Muscle of back (tissue), 11 donors: ENCODE data around the gene TFRC. TPM values are rescaled to one million over a fixed set of nuclear protein-coding genes. Genes with fewer than 3 reads are reported as not detected.
A peak's percentile ranks its signal among the peaks of the same experiment; 100 is the strongest.
"Not testable (repeated sequence)": the region's sequence is repeated elsewhere in the genome, so short reads cannot be mapped to it uniquely, and the experiment has no call there.

Experiments
- DNase-seq, 3 donors: peaks; one replicate each; pipeline versions ENCODE4 v3.0.0 to v3.0.0-alpha.2; 2013
- polyA plus RNA-seq, 10 donors: library from polyadenylated mRNA; unstranded; fragments of 120-200 nt; gene quantifications; one replicate each; pipeline ENCODE4 v1.2.1, GENCODE V29; 2013; ENCODE audit not compliant: insufficient read length in 10 of 10

TFRC gene
- polyA plus RNA-seq, 10 donors = 27.5 to 76.7 (median 36.7) TPM

DNA sequence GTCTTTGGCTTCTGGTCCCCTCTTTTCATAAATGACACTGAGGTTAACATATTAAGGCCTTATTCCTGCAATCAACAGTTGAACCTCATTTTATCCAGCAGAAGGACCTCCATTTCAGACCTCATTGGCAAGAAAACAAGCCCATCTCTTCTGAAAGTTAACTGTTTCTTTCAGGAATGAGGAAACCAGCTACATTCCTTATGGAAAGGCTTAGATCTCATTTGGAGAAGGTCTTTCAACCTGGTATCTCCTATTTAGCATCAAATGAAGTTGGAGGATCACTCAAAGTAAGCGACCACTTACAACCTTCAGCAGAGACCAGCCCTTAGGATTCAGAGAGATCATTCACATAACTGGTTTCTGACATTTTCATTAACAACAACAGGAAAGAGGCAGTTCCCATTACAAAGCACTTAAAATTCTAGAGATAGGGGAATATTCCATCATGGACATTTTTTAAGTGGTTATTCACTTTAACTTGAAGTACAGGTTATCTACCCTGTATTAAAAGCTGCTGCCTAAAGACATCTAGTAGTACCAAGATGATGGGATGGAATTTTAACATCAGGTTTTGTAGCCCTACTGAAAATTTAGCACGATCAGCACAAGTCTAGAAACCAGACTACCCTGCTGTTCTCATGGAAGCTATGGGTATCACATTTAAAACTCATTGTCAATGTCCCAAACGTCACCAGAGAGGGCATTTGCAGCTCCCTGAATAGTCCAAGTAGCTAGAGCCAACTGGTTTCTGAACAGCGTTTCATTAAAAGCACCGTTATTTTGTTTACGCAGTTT lies 30.4 kb downstream of the TFRC start:
- no peak for DNase-seq

DNA sequence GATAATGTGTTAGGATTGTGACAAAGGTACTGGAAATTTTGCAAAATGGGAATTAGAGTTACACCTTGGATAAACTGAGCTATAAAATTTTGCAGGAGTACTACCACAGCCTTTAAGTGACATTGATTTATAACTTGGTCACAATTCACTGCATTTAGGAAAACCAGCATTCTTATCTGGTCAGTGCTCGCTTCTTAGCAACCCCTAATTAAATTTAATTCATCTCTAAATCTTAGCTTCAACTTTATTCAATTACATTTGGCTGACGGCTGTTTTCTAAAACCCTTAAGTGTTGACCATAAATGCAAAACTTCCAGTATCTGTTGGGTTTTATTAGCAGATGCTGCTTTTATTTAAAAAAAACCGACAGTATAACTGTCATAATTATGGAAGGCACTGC lies 31.3 kb downstream of the TFRC start:
- DNase-seq = no peak

DNA sequence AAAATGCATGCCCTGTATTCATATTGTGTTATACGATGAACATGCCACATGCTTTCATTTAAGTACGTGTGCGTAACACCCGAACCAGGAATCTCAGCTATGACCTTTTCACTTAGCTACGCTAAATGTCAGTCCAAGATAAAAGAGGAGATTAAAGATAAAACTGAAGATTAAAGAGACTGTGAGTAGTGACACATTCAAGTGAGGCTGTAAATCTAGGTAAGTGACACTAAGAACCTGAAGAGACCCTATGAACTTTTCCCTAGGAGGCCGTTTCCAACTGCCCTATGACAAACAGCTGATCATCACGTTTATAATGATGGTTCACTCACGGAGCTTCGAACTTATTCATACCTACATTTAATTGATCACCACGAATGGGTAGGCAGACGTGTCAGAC lies 32.2 kb downstream of the TFRC start:
- DNase-seq = no peak

GRCh38 chr3:196048922-196049598 lies 32.8 kb downstream of the TFRC start:
- DNase-seq = no peak

DNA sequence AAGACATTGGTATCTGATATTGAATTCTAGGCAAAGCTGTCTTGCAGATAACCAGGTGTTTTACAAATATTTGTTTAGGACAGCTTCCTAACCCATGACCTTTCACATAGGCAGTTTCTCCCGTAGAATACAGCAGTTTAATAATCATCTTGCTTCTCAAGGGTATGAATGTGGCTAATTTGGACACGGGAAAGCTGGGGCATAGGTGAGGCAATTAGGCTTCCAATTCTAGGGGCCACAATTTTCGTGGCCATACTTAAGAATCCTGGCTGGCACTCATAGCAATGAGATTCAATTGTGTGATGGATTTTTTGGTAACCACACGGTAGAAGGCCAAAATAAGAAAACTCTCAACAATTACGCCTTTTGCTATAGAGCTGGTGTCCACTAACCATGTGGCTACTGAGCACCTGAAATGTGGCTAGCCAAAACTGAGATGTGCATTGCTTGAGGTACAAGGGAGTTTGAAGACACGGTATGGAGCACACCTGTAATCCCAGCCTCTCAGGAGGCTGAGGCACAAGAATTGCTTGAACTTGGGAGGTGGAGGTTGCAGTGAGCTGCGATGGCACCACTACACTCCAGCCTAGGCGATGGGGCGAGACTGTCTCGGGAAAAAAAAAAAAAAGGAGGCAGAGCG lies 34.4 kb downstream of the TFRC start:
- DNase-seq = no peak

DNA sequence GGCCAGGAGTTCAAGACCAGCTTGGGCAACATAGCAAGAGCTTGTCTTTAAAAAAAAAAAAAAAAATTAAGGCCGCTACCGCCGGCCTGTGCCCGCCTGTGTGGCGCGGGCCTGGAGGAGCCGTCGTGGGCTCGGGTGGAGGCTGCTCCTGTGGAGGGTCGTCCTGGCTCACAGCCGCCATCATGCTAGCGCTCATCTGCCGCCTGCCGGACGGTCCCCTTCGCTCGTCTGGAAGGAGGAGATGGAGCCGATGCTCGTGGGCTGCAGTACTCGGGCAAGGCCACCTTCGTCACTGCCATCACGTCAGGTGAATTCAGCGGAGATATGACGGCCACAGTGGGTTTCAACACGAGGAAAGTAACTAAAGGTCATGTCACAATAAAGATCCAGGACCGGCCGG lies 37.4 kb downstream of the TFRC start:
- no peak for DNase-seq

DNA sequence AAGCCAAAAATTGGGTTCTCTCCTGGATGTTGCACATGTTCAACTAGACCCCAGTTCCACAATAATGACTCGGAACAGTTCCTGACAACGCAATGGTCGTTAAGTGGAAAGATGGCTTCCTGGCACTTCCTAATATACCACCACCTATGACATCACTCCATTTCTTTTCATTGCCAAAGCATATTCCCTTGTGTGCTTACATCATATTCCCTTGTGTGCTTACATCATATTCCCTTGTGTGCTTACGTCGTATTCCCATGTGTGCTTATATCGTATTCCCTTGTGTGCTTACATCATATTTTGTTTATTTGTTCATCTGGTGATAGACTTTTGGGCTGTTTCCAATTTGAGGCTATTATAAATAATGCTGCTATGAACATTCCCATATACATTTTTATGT lies 39.2 kb downstream of the TFRC start:
- no peak for DNase-seq

- no peak for DNase-seq
Measured at GRCh38 chr3:196039359-196039758, 42.5 kb downstream of the TFRC start.

GRCh38 chr3:196026059-196026458 lies 55.8 kb downstream of the TFRC start:
- not testable (repeated sequence) for DNase-seq

- DNase-seq = no peak
Measured at GRCh38 chr3:196024968-196025367, 56.9 kb downstream of the TFRC start.

GRCh38 chr3:196023947-196024346 lies 57.9 kb downstream of the TFRC start:
- no peak for DNase-seq

DNA sequence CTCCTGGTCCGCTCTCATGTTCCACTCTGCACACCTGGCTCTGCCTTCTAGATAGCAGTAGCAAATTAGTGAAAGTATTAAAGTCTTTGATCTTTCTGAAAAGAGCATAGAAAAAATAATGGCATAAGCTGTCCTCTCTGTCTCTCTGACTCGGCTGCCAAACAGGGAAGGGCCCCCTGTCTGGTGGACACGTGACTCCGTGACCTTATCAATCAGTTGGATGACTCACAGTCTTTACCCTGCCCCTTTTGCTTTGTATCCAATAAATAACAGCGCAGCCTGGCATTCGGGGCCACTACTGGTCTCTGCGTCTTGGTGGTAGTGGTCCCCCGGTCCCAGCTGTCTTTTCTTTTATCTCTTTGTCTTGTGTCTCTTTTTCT lies 59.4 kb downstream of the TFRC start:
- DNase-seq = not testable (repeated sequence)

- no peak for DNase-seq
Measured at GRCh38 chr3:196020373-196020772, 61.5 kb downstream of the TFRC start.

- DNase-seq = not testable (repeated sequence)
Measured at GRCh38 chr3:196019576-196019975, 62.3 kb downstream of the TFRC start.

GRCh38 chr3:196018159-196018558 lies 63.7 kb downstream of the TFRC start:
- DNase-seq = not testable (repeated sequence)

DNA sequence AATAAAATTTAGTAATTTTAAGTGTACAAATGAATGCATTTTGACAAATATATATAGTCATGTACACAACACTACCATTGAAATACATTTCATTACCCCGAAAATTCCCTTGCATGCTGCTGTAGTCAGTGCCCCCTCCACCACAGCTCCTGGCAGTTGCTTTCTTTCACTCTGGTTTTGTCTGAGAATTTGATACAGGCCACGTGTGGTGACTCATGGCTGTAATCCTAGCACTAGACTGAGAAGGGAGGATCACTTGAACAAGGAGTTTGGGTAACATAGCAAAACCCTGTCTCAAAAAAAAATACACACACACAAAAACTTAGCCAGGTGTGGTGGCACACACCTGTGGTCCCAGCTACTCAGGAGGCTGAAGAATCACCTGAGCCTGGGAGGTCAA lies 65.4 kb downstream of the TFRC start:
- peak in 2 of 3 donors; percentile 10 to 21 for DNase-seq

GRCh38 chr3:196016059-196016458 lies 65.8 kb downstream of the TFRC start:
- DNase-seq = no peak

GRCh38 chr3:196013587-196014487 lies 68.1 kb downstream of the TFRC start:
- no peak for DNase-seq

GRCh38 chr3:196012941-196013476 lies 68.9 kb downstream of the TFRC start:
- DNase-seq = no peak

GRCh38 chr3:196012481-196012880 lies 69.4 kb downstream of the TFRC start:
- no peak for DNase-seq

DNA sequence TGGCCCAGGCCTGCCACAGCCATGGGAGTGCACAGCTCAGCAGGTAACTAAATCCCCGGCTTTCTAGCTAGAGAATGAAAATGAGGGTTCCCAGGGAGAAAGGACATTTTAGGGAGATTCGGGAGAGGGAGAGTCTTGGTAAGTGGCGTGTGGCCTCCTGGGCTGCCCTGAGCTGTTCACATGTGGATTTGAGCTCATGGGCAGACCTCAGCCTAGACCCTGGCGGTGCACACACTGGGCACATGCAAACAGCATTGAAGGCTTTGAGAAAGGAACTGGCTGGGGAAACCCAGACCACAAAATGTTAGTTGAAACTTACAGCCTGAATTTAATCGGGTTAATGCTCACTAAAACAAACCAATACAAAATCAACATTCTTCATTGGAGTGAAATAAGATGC lies 72.4 kb downstream of the TFRC start:
- no peak for DNase-seq

DNA sequence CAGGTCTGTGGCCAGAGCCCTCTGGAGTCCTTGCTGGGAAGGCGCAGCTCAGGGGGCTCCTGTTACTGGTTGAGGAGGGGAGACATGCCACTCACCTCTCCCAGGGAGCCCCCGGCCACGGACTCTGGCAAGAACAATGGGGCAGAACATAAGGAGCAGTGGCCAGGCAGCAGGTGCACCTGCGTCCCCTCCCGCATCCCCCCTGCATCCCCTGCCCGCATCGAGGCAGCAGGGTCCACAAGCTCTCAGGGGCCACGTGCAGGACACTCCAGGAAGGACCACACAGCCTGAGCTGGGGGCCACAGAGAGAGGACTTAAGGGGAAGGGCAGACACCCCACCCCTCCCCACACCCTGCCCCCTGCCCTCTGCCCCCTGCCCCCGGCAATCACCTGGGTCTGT lies 73.0 kb downstream of the TFRC start:
- DNase-seq = no peak
